Retinal pigment epithelial cell (primary cell): Measurements from ENCODE around the gene VPS26A.

ENCODE experiments used
- DNase-seq: peaks from one replicate; pipeline ENCODE4 v3.0.0-alpha.2; 2010; ENCODE audit warnings: low read depth
- H3K4me3 ChIP-seq: 2 replicates; pipeline ENCODE4 v1.5.1; 2011; ENCODE audit warnings: mild to moderate bottlenecking, low read length, control low read depth, moderate library complexity
- CTCF ChIP-seq: conservative IDR thresholded peaks from 2 replicates; pipeline ENCODE4 v1.5.1; 2011; ENCODE audit warnings: low read depth, low read length, control low read depth, inconsistent platforms

Gene VPS26A

DNA sequence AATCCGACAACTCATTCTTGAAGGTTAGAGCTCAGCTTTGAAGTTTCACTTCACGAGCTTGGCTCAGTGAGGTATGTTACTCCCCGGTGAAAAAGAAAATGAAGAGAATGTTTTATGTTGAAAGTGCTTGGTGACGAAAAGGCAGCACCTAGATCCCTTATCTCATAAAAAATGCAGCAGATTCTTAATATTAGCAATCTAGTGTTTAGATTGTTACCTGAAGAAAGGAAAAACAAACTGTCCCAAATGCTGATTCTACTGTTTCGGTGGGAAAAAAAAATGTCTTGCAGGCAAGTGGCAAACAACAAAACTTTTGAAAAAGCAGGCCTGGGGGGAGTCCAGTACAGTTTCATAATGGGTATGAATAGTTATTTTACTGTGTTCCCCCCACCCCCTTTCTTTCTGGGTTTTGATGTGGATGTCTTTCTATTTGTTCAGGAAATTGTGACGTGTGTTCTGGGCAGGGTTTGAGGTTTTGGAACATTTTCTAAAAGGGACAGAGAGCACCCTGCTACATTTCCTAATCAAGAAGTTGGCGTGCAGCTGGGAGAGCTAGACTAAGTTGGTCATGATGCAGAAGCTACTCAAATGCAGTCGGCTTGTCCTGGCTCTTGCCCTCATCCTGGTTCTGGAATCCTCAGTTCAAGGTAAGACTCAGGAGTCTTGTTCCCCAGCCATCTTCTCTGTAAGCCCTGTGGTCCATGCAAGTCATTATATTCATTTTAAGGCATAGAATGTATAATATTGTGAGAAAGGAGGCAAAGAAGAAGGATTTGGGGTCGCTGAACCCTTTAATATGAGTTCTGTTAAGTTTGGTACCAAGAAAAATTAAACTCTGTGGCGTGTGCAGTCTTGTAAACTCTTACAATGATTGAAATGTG lies 36.1 kb upstream of the VPS26A start, which contains the start of gene SRGN:
Gene SRGN (plus strand): TSS at position 514 of the 881 bp plus-strand sequence. CDS start 55 bp downstream, at position 569.
- no peak for TF ChIP-seq CTCF
- no peak within 1 kb of the TSS for H3K4me3 ChIP-seq
- no peak for DNase-seq

GRCh38 chr10:69088471-69088769 lies 35.6 kb upstream of the VPS26A start:
- no peak for TF ChIP-seq CTCF
- no peak for DNase-seq
- no peak overlapping the region for H3K4me3 ChIP-seq

GRCh38 chr10:69088801-69089501 lies 35.0 kb upstream of the VPS26A start:
- no peak for TF ChIP-seq CTCF
- no peak for DNase-seq
- no peak overlapping the region for H3K4me3 ChIP-seq

GRCh38 chr10:69089638-69090599 lies 34.1 kb upstream of the VPS26A start:
- TF ChIP-seq CTCF, result no peak
- DNase-seq, result no peak
- no peak overlapping the region for H3K4me3 ChIP-seq

GRCh38 chr10:69090685-69091084 lies 33.3 kb upstream of the VPS26A start:
- no peak for DNase-seq
- H3K4me3 ChIP-seq, result no peak overlapping the region
- no peak for TF ChIP-seq CTCF

GRCh38 chr10:69091143-69091651 lies 32.8 kb upstream of the VPS26A start:
- no peak overlapping the region for H3K4me3 ChIP-seq
- no peak for TF ChIP-seq CTCF
- DNase-seq, result no peak
